GOT3 (cell line): Measurements from ENCODE around the gene CAPZA1.
A peak's percentile ranks its signal among the peaks of the same experiment; 100 is the strongest.
"Not testable (repeated sequence)": the region's sequence is repeated elsewhere in the genome, so short reads cannot be mapped to it uniquely, and the experiment has no call there.

Source experiments
- DNase-seq: peaks from one replicate; lab custom pipeline; 2025; ENCODE audit warnings: mixed read lengths; lab: John Stamatoyannopoulos, UW

CAPZA1 gene

GRCh38 chr1:112619518-112620376, at the start of gene CAPZA1:
CAPZA1 (plus strand) TSS chr1:112619832; CDS start chr1:112619845, 13 bp downstream.
- DNase-seq = peak; percentile 23

DNA sequence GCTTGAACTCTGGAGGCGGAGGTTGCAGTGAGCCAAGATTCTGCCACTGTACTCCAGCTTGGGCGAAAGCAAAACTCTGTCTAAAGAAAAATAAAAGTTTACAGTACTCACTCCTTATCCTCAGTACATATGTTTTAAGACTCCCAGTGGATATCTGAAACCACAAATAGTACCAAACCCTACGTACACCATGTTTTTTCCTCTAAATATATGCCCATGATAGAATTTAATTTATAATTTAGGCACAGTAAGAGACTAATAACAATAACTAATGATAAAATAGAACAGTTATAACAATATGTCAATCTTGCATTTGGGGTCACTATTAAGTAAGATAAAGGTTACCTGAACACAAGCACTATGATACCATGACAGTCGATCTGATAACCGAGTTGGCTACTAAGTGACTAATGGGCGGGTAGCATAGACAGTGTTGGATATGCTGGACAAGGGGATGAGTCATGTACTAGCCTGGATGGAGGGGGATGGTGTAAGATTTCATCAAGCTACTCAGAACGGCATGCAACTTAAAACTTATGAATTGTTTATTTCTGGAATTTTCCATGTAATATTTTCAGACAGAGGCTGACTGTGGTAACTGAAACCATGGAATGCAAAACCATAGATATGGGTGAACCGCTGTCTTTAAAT, 44.4 kb upstream of the CAPZA1 start:
- DNase-seq = no peak

DNA sequence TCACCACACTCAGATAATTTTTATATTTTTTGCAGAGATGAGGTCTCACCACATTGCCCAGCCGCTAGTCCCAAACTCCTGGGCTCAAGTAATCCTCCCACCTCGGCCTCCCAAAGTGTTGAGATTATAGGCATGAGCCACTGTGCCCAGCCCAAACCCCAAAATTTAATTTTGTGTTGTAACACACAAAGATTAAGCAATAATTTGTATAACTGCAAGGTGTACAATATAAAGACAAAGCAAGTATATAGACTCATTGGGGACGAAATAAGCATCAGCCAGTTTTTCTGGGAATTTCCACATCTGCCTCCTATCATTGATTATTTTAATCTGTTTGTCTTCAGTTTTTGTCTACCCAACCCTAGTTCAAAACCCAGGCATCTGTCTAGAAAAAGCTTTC, 43.4 kb upstream of the CAPZA1 start:
- no peak for DNase-seq

DNA sequence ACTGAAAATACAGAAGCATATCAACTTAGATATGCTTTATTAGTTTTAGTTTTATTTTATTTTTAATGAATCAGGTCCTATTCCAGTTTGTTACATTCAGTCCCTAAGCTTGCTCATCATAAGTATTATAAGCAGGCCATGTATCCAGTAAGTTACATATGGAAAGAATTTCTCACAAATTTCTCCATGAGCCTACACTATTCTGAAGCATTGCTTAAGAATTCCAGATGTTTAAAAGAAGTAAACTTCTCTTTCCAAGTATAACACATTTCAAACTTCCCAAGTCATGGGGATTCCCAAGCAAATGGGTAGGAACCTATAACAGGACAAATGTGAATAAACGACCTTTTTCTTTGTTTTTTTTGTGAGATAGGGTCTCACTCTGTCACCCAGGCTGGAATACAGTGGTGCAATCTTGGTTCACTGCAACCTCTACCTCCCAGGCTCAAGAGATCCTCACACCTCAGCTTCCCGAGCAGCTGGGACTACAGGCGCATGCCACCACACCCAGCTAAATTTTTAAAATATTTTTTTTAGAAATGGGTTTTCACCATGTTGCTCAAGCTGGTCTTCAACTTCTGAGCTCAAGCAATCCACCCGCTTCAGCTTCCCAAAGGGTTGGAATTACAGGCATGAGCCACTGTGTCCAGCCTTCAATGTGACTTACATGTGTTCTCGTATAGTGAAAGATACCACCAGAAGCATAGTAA, 39.7 kb upstream of the CAPZA1 start:
- DNase-seq = no peak

DNA sequence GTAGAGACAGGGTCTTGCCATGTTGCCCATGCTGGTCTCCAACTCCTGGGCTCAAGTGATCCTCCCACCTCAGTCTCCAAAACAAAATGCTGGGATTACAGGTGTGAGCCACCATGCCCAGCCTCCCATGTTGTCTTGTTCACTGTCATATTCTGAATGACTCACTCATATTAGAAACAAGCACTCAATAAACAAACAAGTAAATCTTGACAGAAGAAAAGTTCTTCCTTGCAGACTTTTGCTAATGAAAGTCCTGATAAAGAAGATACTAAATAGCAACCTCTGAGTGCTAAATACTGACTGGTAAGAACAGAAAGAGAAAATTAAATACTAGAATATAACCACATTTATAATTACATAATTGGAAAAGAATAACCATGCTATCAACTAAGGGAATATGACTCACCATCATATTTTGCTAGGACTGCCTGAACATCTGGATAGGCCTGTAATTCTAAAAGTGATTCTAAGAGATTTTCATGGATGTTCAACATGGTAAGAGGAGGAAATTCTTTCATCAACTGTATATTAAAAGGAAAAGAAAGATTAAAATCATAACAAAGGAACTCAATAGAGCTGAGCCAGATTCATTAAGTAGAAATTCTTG, 37.9 kb upstream of the CAPZA1 start:
- DNase-seq = no peak

- DNase-seq = no peak
These were observed 36.3 kb upstream of the CAPZA1 start for GRCh38 chr1:112583366-112583765.

- DNase-seq = no peak
These were observed 29.9 kb upstream of the CAPZA1 start for GRCh38 chr1:112589766-112590165.

GRCh38 chr1:112594208-112594876, 25.3 kb upstream of the CAPZA1 start:
- DNase-seq = no peak

- DNase-seq = no peak
These were observed 20.2 kb upstream of the CAPZA1 start for GRCh38 chr1:112599477-112599876.

GRCh38 chr1:112603012-112603411, 16.6 kb upstream of the CAPZA1 start:
- DNase-seq = no peak

GRCh38 chr1:112603541-112603940, 16.1 kb upstream of the CAPZA1 start:
- DNase-seq = no peak

DNA sequence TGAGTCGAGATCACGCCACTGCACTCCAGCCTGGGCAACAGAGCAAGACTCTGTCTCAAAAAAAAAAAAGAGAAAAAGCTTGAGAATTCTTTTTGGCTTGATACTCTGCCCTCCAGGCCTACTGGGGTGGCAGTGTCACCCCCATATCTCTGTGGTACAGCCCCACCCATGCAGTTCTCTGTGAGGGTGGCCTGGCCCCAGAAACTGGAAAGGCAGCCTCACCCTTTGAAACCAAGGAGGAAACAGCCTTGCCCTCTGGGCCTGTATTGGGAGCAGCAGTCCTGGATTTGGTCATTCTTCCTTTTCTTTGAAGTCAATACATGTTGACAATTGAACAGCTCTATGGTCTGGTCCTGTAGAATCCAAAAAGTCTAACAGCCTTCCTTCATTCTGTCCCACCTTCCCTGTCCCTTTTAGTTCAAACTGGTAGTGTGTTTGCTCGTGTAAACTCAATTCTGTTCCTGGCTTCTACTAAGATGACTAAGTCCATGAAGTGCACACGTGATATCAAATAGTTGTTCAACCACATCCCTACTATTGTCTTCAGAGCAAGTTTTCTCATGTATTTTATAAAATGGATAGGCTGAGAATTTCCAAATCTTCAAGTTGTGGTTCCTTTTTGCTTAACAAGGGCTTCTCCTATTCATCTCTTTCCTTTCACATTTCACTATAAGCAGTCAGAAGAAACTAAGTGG, 13.9 kb upstream of the CAPZA1 start:
- no peak for DNase-seq

DNA sequence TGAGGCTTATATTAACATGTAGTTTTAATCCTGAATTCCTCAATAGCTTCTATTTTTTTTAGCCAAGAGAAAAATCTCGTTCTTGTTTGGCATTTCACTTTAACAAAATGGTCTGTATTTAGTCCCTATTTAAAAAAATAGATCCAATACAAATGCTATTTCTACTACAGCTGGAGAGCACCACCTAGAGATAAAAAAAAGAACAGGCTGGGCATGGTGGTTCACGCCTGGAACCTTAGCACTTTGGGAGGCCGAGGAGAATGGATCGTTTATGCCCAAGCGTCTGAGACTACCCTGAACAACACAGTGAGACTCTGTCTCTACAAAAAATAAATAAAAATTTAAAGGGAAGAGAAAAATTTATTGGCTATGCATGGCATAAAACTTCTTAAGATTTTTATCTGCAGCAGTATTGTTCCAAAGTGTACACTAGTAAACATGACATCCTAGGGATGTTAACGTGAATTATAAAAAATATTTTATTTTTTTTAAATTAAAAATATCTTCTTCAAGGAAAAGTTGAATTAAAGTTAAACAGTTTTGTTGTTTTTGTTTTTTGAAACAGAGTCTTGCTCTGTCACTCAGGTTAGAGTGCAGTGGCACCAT, 5.1 kb upstream of the CAPZA1 start:
- DNase-seq = no peak

DNA sequence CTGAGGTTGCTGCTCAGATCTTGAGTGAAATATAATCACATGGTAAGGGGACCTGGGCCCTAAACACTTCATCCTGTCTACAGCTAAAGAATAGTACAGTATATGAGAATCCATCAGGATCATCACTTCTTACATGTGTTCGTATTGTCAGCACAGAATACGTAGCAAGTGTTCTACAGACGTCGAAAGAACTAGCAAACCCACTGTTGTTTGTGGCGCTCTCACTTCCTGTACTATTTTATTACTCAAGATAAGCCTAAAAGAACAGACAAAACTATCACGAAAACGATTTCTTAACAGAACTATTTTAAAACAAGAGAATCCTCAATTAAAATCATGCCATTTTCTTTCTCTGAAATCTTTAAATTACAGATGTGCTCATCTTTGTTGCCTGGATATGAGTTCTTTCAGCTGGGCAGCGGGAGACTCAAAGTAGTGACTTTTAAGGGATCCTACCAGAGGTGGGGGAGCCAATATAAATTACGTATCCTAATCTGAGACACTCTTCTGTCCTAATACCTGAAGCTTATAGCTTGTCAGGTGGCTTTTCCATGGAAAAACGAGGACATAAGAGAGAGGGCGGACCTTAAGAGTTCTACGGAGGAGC, 1.4 kb upstream of the CAPZA1 start:
- no peak for DNase-seq

GRCh38 chr1:112618721-112619517, 713 bp upstream of the CAPZA1 start, which contains the start of gene ST7L:
ST7L (minus strand) TSS chr1:112619141; CDS start chr1:112619113, 28 bp downstream.
- no peak for DNase-seq

GRCh38 chr1:112620377-112620695, 704 bp downstream of the CAPZA1 start:
- DNase-seq = no peak

GRCh38 chr1:112624493-112624892, 4.9 kb downstream of the CAPZA1 start:
- DNase-seq = not testable (repeated sequence)

DNA sequence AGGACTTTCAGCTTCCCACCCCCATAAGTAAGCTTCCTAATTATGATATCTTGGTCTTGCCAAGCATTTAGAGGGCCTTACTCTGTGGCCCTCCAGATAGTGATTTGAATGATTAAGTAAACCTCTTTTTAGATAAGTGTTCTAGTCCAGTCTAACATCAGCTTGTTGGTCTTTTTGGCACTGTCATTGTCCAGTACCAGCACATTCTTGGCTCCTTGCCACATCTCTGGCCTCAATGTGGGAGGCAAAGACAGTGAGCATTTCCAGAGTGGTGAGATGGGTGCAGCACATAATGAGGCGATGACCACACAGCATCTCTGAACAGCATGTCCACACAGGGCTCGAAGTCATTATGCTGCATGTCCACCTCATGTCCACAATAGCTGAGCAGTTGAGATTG, 6.1 kb downstream of the CAPZA1 start:
- no peak for DNase-seq

- no peak for DNase-seq
These were observed 6.6 kb downstream of the CAPZA1 start for GRCh38 chr1:112626193-112626592.

GRCh38 chr1:112626887-112627286, 7.3 kb downstream of the CAPZA1 start:
- no peak for DNase-seq
